CD4-positive, alpha-beta T cell treated with Interleukin-6 at 100 ng/mL for 8 hours (primary cell): ENCODE data around the gene FBXL13.
"Not testable (repeated sequence)": the region's sequence is repeated elsewhere in the genome, so short reads cannot be mapped to it uniquely, and the experiment has no call there.

Experiments
- DNase-seq: peaks from one replicate; pipeline ENCODE4 v3.0.0-alpha.2; 2020; ENCODE audit warnings: mixed read lengths, low spot score

FBXL13 gene

DNA sequence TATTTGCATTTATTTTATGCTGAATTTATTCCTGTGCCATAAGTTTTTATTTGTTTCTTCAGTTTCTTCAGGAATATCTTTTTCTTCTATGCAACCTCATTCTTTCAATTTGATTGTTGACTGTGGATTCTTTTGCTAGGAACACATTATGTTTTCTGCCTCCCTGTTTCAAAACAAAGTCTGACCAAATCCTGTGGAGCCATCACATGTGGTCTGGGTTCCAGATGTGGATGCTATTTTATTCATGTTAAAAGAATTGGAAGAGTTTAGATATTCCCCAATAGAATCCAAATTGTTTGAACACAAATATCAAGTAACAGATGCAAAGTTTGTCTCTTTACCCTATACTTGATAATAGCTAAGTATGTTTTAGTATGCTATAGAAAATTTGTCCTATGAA is 218.6 kb downstream of the FBXL13 start:
- DNase-seq = no peak

DNA sequence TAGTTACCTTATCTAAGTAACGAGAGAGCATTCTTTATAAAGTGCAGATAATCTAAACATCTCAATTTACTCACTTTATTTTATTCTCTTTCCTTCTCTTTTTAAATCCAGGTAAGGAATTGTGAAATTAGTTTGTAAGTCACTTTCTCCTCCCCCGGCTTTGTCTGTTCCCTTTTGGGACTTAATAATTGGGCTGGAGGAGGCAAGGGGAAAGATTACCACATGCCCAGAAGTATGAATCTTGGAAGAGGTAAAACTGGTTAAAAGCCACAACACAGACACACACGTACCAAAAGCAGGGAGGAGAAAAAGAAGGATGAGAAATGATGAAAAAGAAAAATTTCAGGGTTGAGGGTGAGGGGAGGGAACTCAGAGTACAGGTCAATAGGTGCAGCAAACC is 225.1 kb downstream of the FBXL13 start:
- DNase-seq = no peak

DNA sequence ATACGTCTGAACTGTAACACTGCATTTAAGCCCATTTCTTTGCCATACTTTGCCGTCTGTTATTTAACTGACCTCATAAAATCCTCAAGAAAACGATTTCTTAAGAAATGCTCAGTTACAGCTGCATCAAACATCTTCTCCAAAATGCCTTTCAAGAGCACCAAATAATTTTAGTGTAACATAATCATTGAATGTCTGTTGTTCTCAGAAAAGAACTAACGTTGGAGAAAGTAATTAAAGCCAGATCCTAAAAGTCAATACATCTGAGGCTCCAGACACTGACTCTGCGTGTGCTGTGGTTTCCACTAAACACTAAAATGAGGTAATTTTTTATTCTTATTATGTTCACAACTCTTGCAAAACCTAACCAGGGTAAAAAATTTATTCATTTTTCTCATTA is 225.5 kb downstream of the FBXL13 start:
- DNase-seq = no peak

DNA sequence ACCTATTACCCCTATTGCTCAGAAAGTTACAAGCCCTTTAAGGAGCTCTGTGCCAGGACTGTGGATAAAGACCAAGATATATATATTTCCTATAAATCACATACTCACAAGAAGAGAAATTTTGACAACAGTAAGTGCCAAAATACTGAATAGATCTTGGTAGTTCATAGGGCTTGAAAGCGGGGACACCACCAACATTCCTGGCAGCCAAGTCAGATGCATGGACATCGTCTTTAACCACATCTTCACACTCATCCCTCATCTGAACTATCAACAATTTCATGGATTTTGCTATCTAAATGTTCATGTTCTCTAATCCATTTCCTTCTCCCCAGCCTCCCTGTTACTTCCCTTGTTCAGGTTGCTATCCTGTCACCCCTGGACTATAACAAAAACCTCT is 229.2 kb downstream of the FBXL13 start:
- no peak for DNase-seq

DNA sequence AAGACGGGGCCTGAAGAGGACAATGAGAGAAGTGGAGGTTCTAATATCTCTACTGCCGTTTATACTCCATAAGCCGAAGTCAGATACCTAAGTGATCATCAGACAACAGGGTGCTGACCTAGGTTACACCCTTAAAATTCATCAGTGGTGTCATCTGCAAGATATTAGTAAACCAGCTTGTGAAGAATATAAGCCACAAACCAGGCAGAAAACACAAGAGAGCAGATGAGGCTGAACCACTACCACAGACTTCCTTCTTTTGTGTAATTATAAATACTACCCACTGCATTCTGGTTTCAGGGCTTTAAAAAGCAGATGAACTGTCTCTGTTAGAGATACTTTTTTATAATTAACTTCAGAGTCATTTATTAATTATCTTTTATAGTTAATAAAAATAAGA is 230.7 kb downstream of the FBXL13 start:
- DNase-seq = no peak

DNA sequence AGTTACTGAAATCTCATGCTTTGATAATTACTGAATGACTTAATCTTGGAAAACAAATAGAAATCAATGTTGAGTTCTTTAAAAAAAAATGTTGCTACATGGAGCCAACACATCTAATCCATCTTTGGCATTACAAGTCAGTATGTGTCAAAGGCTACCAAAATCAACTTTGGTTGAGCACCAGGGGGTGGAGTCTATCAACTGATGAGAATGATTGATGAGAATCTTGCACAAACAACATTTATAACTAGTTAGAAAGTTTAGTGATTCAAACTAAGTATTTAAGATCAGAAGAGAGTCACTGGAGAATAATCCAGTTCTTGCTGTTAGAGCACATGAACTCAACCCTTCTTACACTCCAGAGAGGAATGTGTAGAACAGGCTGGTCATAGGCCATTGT is 232.3 kb downstream of the FBXL13 start:
- no peak for DNase-seq

DNA sequence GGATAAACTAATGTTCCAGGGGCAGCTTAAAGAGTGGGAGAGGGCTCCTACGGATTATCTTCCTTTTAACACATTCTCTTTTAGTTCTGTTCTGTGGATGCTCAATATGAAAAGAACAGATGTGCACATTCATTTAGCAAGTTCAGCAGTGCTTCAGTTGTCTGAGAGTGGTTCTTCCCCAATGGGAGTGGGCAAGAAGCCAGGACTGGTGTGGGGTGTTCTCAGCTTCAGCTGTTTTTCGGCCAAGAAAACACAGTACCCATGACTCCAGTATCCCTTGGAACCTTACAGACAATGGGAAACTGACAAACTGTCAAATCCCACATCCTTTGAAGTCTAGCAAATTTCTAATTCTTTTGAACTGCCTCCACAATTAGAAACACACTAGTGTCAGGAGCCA is 233.3 kb downstream of the FBXL13 start:
- DNase-seq = no peak

DNA sequence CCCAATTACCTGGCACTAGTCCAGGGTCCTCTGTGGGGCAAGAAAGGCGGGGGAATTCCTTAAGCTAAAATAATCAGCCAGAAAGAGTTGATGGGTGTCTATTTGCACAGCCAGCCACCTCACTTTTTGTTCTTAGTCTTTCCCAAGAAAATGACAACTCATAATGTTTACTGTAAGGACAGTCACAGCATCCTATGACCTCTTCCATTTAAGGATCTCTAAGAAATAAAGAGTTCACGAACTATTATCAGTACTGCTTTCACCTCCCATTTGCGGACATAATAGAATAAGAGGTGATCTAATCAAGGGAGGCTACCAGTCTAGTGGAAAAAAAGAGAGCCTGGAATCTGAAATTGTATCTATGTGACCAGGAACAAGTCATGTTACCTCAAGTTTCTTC is 234.2 kb downstream of the FBXL13 start:
- no peak for DNase-seq

DNA sequence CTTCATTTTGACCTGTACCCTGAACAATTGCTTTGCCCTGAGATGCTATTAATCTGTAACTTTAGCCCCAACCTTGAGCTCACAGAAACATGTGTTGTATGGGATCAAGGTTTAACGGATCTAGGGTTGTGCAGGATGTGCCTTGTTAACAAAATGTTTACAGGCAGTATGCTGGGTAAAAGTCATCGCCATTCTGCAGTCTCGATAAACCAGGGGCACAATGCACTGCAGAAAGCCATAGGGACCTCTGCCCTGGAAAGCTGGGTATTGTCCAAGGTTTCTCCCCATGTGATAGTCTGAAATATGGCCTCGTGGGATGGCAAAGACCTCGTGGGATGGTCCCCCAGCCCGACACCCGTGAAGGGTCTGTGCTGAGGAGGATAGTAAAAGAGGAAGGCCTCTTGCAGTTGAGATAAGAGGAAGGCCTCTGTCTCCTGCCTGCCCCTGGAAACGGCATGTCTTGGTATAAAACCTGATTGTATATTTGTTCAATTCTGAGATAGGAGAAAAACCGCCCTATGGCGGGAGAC is 236.0 kb downstream of the FBXL13 start:
- DNase-seq = not testable (repeated sequence)

DNA sequence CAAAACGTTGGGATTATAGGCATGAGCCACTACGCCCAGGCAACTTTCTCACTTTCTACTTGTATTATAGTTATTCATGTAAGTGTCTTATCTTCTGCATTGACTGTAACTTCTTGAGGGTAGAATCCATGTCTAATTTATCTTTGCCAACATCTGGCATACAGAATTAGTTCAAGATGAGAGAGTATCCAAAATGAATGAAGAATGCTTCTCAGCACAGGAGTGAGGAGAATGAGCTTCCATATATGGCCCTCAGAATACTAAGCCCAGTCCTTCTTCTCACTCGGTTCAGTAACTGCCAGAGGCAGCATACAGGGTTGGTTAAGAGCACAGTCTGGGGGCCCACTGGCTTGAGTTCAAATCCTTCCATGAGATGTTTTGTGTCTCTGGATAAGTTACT is 236.8 kb downstream of the FBXL13 start:
- no peak for DNase-seq

DNA sequence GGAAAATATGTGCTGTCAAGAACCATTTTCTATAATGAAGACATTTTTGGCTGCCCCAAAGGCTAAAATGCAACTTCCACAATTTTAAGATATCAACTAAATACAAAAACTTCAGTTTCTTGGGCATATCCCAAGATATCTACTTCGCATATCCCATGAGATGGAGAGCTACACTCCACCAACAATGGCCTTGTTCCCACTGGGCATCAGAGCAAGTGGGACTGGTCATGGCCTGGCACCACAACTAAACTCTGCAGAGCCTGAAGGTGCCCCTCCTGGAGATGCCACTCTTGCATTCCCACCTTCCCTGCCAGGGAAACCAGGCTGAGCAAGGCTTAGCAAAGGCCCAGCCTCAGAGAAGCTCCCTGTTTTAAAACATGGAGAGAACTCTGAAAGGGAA is 237.6 kb downstream of the FBXL13 start:
- DNase-seq = no peak

DNA sequence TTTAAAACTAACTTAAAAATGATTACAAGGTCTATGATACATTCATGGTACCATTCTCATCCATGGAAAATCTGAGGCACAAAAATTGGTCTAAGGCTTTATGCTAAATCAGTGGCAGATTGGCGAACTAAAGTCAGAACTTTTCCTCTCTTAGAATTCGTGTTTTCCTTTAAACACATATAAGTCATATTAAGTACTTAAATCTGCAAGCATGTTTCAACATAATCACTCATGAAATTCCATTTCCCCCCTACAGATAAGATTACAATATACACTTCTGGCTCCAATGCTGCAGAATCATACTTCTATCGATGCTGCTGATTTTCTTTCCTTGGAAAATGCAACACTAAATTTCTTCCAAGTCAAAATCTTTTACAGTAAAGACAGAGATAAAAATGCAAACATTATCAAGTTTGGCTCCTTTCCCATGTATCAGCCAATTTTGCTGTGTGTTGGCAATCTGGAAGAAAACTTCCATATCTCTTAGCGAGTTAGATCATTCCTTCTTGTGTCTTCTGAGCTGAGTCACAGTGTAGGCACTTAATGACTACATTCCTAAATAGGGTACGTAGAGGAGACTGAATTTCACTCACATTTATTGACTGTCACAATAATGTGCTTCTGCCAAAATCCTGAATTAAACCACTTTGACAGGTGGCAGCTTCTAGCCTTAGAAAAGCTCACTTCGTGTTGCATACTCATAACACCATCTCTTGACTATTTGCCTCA is 238.2 kb downstream of the FBXL13 start:
- DNase-seq = no peak

DNA sequence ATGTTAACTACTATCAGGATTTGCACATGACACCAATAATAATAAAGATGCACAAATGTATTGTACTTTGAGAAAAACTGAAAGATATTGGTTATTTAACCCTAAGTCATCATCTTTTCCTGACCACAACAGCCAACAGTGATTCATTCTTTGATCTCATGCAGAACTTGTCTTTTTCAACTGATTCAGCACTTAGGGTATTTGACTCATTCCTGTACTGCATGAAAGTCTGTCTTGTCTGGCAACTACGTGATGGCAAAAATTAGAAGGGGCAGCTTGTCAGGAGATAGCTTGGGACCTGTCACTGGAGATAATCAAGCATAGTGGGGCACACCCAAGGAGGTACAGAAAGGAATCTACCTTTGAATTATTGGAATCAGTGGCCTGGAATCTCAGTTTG is 239.6 kb downstream of the FBXL13 start:
- no peak for DNase-seq

DNA sequence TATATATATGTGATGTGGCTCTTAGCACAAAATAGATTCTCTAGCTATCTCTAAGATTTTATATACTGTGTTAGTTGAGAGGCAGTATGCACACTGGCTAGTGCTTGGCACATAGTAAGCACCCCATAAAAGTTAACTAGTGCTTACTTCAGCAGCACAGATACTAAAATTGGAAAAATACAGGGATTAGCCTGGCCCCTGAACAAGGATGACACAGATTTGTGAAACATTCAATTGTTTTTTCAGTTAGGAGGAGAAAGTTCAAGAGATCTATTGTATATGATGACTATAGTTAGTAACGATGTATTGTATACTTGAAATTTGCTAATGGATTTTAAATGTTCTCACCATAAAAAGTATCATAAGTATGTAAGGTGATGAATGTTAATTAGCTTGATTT is 240.1 kb downstream of the FBXL13 start:
- DNase-seq = no peak

DNA sequence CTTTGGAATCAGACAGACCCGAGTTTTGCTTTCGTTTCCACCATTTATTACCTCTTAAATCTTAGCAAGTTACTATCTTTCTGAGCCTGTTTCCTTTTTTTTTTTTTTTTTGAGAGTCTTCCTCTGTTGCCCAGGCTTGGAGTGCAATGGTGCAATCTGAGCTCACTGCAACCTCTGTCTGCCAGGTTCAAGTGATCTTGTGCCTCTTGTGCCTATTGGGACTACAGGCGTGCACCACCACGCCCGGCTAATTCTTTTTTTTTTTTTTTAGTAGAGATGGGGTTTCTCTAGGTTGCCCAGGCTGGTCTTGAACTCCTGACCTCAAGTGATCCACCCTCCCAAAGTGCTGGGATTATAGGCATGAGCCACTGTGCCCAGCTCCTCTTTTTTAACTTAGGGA is 241.3 kb downstream of the FBXL13 start:
- no peak for DNase-seq

DNA sequence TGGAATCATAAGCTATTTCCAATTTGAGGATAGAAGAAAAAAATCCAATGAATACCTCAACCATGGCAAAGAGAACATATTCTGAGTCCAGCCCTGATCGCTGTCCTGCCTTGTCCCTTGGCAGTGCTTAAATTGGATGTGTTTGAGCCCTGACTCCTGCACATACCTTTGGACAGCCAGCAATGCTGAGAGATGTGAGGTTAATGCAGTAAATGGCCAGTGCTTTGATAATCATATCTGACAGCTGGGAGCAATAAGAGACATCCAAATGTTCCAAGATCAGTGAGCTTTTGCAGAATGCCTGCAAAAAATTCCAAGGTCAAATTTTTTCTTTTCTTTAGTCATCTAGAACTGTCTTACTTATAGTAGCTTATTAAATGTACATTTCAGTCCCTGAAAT is 241.9 kb downstream of the FBXL13 start:
- no peak for DNase-seq

DNA sequence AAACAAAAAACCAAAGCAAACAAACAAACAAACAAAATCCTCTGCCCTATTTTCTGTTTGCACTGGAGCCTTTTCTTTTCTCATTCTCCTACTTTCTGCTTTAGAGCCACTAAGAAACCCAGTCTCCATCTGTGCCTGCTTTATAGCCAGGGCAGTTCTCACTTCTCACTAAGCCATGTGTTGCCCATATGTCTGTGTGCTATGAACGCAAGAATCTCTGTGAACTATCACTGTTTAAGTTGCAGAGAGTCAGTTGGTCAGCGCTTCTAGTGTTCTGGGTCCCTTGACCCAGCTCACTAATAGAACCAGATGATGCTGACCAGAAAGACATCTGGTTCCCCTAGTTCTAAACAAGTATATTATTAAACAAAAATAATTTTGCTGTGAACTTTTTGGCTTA is 244.4 kb downstream of the FBXL13 start:
- DNase-seq = no peak

DNA sequence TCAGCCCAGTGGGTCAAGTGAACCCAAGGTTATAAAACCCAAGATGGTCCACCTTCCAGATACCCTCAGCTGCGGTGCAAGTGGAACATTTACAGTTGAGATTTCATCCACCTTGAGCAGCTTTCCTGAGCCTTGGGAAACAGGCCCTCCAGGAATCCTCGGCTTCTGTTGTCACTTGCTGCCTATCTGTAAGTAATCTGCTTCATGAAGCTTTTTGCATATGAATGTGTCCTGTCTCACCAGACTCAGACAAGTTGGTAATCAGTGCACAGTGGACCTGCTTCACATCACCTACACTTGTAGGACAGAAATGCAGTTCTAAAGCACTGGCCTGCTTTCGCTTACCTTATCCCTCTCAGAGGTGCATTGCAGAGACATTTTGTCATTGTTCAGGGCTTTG is 245.5 kb downstream of the FBXL13 start:
- no peak for DNase-seq

DNA sequence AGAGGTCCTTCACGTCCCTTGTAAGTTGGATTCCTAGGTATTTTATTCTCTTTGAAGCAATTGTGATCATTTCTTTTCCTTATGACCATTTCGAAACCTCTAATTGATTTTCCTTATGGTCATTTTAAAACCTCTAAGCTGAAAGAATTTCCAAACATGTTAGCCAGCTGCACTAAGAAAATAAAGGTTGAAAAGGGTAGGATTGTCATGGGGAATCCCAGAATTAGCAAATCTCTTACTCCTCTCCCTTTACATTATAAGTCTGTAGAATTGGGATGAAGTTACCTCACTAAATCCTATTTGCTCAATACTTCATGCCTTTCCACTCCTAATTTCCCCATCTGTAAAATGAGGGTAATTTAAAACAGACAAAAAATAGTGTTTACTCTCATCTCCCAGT is 246.3 kb downstream of the FBXL13 start:
- DNase-seq = no peak

DNA sequence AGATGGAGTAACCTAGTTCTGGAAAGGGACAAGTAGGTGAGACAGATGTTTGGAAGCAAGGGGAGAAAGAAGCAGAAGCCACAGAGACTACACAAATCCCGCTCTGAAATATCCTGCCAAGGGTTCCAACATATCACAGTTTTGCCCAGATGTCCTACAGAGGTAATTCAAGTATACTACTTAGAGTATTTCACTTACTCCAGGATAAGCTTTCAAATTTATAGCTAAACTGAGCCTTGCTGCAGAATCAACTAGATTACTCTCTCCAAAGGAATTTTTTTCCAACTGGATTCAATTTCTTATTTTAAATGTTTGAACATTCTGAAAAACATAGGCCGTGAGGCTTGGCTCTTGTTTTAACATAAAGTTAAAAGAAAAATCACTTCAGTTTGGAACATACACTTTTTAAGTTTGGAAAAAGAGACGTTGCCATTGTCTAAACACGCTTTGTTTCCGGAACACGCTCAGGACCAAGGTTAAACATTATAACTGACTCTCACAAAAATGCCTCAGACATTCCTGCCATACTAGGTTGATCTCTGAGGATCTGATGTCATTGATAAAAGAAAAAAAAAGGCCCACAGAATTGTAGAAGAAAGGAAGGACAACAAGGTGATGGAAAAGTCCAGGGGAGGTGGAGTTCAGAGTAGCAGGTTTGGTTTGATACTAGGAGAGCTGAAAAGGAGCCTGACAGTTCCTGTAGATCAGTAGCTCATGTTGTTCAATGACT is 251.0 kb downstream of the FBXL13 start:
- no peak for DNase-seq

DNA sequence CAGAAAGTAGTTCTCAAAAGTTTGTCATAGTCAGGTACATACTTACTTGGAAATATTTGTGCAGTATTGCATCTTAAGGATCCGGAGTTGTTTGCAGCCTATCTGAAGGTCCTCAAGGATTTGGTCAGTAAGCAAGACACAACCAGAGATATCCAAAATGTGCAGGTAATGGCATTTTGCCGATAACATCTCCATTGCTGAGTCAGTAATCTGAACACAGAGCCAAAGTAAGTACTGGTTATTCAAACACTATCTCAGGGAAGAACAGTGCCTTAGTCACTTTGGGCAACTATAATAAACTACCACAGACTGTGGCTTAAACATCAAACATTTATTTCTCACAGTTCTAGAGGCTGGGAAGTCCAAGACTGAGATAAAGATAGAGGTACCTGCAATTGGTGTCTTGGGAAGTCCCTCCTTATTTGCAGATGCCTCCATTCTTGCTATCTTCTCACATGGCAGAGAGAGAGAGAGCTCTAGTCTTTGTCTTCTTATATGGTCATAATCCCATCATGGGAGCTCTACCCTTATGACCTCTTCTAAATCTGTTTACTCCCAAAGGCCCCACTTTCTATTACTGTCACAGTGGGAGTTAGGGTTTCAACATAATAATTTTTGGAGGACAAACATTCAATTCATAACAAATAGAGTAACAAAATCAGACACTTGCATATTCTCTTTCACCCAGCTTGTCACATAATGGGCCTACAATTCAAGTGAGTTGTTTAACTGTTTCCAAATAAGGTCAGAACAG is 252.4 kb downstream of the FBXL13 start:
- DNase-seq = no peak

DNA sequence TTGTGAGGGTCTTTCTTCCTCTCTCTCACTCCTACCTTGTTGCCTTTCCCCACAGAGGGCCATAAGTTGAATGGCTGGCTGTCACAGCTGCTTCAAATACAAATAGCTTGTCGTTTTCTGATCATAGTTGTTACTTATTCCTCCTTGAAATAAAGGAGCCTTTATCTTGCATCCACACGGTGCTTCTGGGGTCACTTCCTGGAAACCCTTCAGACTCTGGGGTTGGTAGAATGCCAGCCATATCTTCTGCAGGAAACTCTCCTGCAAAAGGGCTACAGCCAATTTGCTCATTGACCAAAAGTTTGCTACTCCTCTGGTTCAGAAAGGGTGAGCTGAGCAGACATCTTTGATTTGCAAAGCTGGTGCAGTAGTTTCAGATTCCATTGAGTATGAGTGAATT is 255.4 kb downstream of the FBXL13 start:
- DNase-seq = no peak
